ENCODE results near the gene CRYZL1.

Gene CRYZL1

GRCh38 chr21:33557447-33557846 lies 84.1 kb downstream of the CRYZL1 start:
- DNase-seq: no peak

DNA sequence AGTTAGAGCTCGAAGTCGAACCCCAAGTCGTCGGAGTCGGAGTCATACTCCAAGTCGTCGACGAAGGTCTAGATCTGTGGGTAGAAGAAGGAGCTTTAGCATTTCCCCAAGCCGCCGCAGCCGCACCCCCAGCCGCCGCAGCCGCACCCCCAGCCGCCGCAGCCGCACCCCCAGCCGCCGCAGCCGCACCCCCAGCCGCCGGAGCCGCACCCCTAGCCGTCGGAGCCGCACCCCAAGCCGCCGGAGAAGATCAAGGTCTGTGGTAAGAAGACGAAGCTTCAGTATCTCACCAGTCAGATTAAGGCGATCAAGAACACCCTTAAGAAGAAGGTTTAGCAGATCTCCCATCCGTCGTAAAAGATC lies 86.6 kb downstream of the CRYZL1 start:
- no peak for DNase-seq

- no peak for DNase-seq
Measured at GRCh38 chr21:33554236-33554981, 87.1 kb downstream of the CRYZL1 start.

DNA sequence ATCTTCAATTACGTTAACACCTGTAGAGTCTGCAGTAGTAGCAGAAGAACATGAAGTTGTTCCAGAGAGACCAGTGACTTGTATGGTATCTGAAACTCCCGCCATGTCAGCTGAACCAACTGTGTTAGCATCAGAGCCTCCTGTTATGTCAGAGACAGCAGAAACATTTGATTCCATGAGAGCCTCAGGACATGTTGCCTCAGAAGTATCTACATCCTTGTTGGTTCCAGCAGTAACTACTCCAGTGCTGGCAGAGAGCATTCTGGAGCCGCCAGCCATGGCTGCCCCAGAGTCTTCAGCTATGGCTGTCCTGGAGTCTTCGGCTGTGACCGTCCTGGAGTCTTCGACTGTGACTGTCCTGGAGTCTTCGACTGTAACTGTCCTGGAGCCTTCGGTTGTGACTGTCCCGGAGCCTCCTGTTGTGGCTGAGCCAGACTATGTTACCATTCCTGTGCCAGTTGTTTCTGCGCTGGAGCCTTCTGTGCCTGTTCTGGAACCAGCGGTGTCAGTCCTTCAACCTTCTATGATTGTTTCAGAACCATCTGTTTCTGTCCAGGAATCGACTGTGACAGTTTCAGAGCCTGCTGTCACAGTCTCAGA lies 88.4 kb downstream of the CRYZL1 start:
- DNase-seq: no peak

GRCh38 chr21:33552093-33552998 lies 89.2 kb downstream of the CRYZL1 start:
- DNase-seq: no peak

GRCh38 chr21:33551664-33552063 lies 89.9 kb downstream of the CRYZL1 start:
- DNase-seq: no peak

- DNase-seq: no peak
Measured at GRCh38 chr21:33550772-33551660, 90.5 kb downstream of the CRYZL1 start.

- no peak for DNase-seq
Measured at GRCh38 chr21:33549848-33550771, 91.4 kb downstream of the CRYZL1 start.

DNA sequence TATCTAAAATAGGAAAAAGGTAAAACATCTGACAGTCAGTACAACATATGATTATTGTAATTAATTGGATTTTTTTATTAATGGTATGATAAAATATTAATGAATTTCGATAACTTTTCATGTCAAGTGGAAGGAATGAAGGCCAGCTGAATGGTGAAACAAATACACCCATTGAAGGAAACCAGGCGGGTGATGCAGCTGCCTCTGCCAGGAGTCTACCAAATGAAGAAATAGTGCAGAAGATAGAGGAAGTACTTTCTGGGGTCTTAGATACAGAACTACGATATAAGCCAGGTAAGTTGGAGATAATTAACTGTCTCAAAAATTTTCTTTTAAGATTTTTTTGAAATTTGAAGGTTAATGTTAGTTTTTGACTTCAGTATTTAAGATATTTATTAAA lies 95.5 kb downstream of the CRYZL1 start:
- DNase-seq: no peak

- DNase-seq: no peak
Measured at GRCh38 chr21:33544451-33545195, 96.9 kb downstream of the CRYZL1 start.

DNA sequence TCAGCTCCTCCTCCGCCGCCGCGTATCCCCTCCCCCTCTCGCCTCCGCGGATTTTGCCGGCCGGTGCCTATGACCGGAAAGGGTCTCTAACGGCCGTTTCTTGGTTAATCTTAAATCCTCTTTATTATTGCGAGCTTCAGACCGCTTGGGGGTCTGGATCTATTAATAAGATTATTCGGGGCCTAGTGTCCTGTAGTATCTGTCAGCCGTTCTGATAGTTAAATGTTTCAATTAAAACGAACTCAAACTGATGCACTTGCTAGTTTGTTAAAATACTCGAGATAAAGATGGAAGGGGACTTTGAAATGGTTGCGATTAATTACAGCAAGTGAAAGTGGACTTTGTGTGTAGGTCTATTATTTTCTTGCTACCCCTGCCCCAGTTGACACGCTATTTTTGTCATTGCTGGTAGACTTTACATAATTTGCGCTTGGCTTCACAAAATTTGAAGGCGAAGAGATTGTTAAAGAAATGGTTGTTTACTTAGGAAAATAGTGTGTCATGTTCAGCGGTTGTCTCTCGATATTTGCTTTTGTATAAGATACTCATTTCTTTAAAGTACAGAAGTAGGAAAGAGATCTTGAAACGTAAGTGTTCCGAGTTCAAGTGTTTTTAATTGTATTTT lies 97.9 kb downstream of the CRYZL1 start:
- DNase-seq: no peak

- DNase-seq: peak; percentile 98
Measured at GRCh38 chr21:33542640-33543504, 98.7 kb downstream of the CRYZL1 start, which contains the start of gene SON. Gene SON, plus strand, starts transcription at chr21:33543038. Its CDS starts 55 bp downstream, at chr21:33543093.

DNA sequence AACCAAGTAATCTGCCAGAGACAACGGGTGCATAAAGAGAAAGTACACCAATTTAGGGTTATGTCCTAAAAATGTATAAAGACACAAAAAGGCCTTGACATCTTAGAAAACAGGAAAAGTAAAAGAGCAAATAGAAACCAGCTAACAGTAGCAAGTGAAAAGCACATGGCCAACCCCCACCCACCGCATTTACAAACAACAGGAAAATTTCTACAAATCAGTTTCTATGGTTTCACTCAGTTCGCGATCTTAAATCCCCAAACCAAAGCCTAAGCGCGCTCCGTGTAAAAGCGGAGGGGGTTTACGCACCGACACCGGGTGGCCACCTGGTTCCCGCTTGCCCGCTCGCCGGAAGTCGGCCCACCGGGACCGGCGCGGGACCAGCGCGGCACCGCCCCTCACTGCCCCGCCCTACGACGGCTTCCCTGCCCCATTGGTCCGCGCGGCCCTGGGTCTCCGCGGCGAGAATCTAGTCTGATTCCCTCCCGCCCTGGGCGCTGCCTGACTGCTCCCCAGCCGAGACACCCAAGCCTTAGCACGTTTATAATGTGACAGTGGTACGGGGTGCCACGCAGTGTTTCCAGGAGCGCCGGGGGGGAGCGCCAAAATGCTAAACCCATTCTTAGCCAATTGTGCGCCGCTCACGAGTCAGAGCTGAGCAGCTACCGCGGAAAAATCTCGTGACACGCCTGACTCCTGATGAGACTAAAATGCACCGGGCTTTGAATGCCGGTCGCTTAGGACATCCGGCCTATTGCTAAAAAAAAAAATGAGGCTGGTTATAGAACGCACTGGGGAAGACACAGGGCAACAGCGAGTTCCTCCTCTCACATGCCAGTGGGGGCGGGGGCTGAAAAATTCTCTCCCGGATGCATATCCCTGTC lies 99.5 kb downstream of the CRYZL1 start, which contains the start of gene GART:
Gene GART, minus strand, starts transcription at position 362 of the 884 bp plus-strand sequence. CDS start 2,802 bp downstream, outside the sequence.
- DNase-seq: peak; percentile 60

DNA sequence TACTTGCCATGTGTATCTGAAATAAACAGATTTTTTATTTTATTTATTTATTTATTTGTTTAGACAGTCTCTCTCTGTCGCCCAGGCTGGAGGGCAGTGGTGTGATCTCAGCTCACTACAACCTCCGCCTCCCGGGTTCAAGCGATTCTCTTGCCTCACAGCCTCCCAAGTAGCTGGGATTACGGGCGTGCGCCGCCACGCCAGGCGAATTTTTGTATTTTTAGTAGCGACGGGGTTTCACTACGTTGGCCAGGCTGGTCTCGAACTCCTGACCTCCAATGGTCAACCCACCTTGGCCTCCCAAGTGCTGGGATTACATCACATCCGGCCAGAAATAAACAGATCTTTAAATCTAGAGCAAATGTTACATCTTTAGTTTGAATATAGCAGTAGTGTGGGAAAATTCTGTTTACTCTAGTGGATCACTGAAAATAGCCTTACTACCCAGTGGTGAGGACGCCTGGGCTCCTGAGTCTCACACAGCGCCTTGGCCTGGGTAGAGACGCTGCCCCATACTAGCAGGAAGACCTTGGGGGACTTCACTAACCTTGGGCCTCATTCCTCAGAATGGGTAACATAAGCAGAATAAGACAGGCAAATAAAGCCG lies 100.3 kb downstream of the CRYZL1 start:
- DNase-seq: no peak

GRCh38 chr21:33540711-33541104 lies 100.8 kb downstream of the CRYZL1 start:
- no peak for DNase-seq

GRCh38 chr21:33539616-33540015 lies 101.9 kb downstream of the CRYZL1 start:
- DNase-seq: no peak

Measured in GDM1 (cell line).